GM12878 (cell line): ENCODE measurements around the gene RNF220. TPM values are rescaled to one million over a fixed set of nuclear protein-coding genes. Genes with fewer than 3 reads are reported as not detected.

Source experiments
- ATAC-seq: fragments of 200-7000 bp; cut with Tn5 transposase; 3 replicates; pipeline ENCODE4 v1.9.1; 2020; ENCODE audit warnings: mild to moderate bottlenecking, moderate library complexity
- BruUV-seq: library from RNA; stranded (reverse); fragments of 400-500 nt; replicated peaks from 2 replicates; lab custom pipeline; 2021; lab: Mats Ljungman, UMichigan
- CTCF ChIA-PET: fragments of 300-600 bp; sonication (Branson Sonifier 250); formaldehyde crosslinking; extraction: SDS; loops from one replicate; lab custom pipeline; 2021; ENCODE audit warnings: inconsistent platforms; lab: Yijun Ruan, JAX
- POLR2A ChIA-PET: fragments of 350-600 bp; formaldehyde crosslinking; extraction: SDS; loops from one replicate; lab custom pipeline; 2021; ENCODE audit warnings: inconsistent platforms; lab: Charles Lee
- RAD21 ChIA-PET: fragments of 300-600 bp; sonication (Branson Sonifier 250); formaldehyde crosslinking; loops from one replicate; lab custom pipeline; 2023; ENCODE audit warnings: antibody characterized with exemption; ENCODE audit not compliant: unreplicated experiment; lab: Charles Lee
- SMC1A ChIA-PET: fragments of 300-600 bp; sonication (Branson Sonifier 250); formaldehyde crosslinking; loops from one replicate; lab custom pipeline; 2023; ENCODE audit not compliant: unreplicated experiment, uncharacterized antibody; lab: Charles Lee
- DNase-seq: peaks from one replicate; pipeline ENCODE4 v3.0.0-alpha.2; 2011; ENCODE audit warnings: low read depth, low spot score
- FAIRE-seq: peaks from 3 replicates; lab custom pipeline; 2011; peaks lifted over from hg19 to GRCh38; lab: Jason Lieb, UNC
- H2AFZ ChIP-seq: 2 replicates; pipeline ENCODE4 v1.6.0; 2011; ENCODE audit warnings: low read depth, low read length, control low read depth; ENCODE audit not compliant: control insufficient read depth
- H3K27ac ChIP-seq: 2 replicates; pipeline ENCODE4 v1.5.1; 2011; ENCODE audit warnings: control low read depth; ENCODE audit not compliant: control insufficient read depth, insufficient read depth
- H3K27me3 ChIP-seq, 2 experiments: replicated peaks in 1 of 2; 2 replicates each; pipeline versions ENCODE4 v1.6.0 to v1.6.1; 2011; ENCODE audit warnings: low read length in 1 of 2; ENCODE audit not compliant: control insufficient read depth in 2 of 2, insufficient read depth in 2 of 2
- H3K36me3 ChIP-seq, 2 experiments: 2 replicates each; pipeline ENCODE4 v1.5.1; 2011; ENCODE audit warnings: low read length in 1 of 2; ENCODE audit not compliant: control insufficient read depth in 2 of 2, insufficient read depth in 2 of 2
- H3K4me1 ChIP-seq: 2 replicates; pipeline ENCODE4 v1.6.1; 2011; ENCODE audit warnings: mild to moderate bottlenecking, low read length, moderate library complexity, mixed read lengths; ENCODE audit not compliant: control insufficient read depth, insufficient read depth
- H3K4me2 ChIP-seq: 2 replicates; pipeline ENCODE4 v1.6.0; 2011; ENCODE audit warnings: control low read depth; ENCODE audit not compliant: control insufficient read depth, insufficient read depth
- H3K4me3 ChIP-seq: fragments of 200-600 bp; sonication (generic); 2 replicates; pipeline ENCODE4 v1.5.1; 2016
- H3K79me2 ChIP-seq: 2 replicates; pipeline ENCODE4 v1.6.0; 2011; ENCODE audit warnings: low read length; ENCODE audit not compliant: control insufficient read depth, insufficient read depth
- H3K9ac ChIP-seq: 2 replicates; pipeline ENCODE4 v1.8.0; 2011; ENCODE audit warnings: low read length, control low read depth, mixed read lengths; ENCODE audit not compliant: control insufficient read depth, insufficient read depth
- H3K9me3 ChIP-seq: replicated peaks from 3 replicates; pipeline ENCODE4 v1.5.1; 2011; ENCODE audit warnings: mild to moderate bottlenecking, low read length; ENCODE audit not compliant: control insufficient read depth, insufficient read depth
- H4K20me1 ChIP-seq: 2 replicates; pipeline ENCODE4 v1.6.0; 2011; ENCODE audit not compliant: control insufficient read depth, insufficient read depth
- ASH2L ChIP-seq: fragments of 300-600, 200-600 bp; sonication (generic); IDR thresholded peaks from 2 replicates; pipeline ENCODE4 v1.6.1; 2017; ENCODE audit warnings: low read depth, mild to moderate bottlenecking, borderline replicate concordance
- CBX3 ChIP-seq: fragments of 200-600 bp; sonication (generic); IDR thresholded peaks from 2 replicates; pipeline ENCODE4 v1.6.1; 2016; ENCODE audit warnings: low read depth, borderline replicate concordance
- GABPA ChIP-seq: IDR thresholded peaks from 2 replicates; pipeline ENCODE4 v1.6.1; 2014; ENCODE audit warnings: antibody characterized with exemption, low read depth, mild to moderate bottlenecking, inconsistent platforms
- HDAC6 ChIP-seq: fragments of 200-600 bp; sonication (generic); IDR thresholded peaks from one replicate; pipeline ENCODE4 v1.8.0; 2017; ENCODE audit warnings: antibody characterized with exemption; ENCODE audit not compliant: unreplicated experiment
- LARP7 ChIP-seq: fragments of 450-650 bp; IDR thresholded peaks from 2 replicates; pipeline ENCODE4 v1.6.1; 2017; ENCODE audit warnings: mild to moderate bottlenecking
- MXI1 ChIP-seq: fragments of 150-350 bp; IDR thresholded peaks from 2 replicates; pipeline ENCODE4 v1.6.1; 2011; ENCODE audit warnings: low read depth, mild to moderate bottlenecking, inconsistent platforms, low read length, improper control_type of control experiment
- NFYA ChIP-seq: IDR thresholded peaks from 2 replicates; pipeline ENCODE4 v1.6.1; 2011; ENCODE audit warnings: low read depth, mild to moderate bottlenecking, low read length, improper control_type of control experiment, borderline replicate concordance
- NR2C1 ChIP-seq: fragments of 450-650 bp; IDR thresholded peaks from 2 replicates; pipeline ENCODE4 v1.6.1; 2017; ENCODE audit warnings: antibody characterized with exemption, mild to moderate bottlenecking, moderate library complexity
- RUNX3 ChIP-seq: IDR thresholded peaks from 2 replicates; pipeline ENCODE4 v1.6.1; 2012; ENCODE audit warnings: low read length, inconsistent platforms
- WGBS: methylation state at CpG from one replicate; pipeline ENCODE4 v1.1.6; 2016; ENCODE audit warnings: low lambda C conversion rate; ENCODE audit not compliant: insufficient replicate concordance, insufficient coverage; ENCODE audit errors: missing lambda C conversion rate; 5-methylcytosine and 5-hydroxymethylcytosine counted together
- in situ Hi-C: fragments of 300-500 bp; cut with MboI; formaldehyde crosslinking; loops from 9 replicates; pipeline ENCODE4 v1.14.3; 2018; ENCODE audit warnings: mixed read lengths
- intact Hi-C: fragments of 100-400 bp; cut with micrococcal nuclease; formaldehyde crosslinking; loops from one replicate; pipeline ENCODE4 v1.14.2; 2022; ENCODE audit not compliant: unreplicated experiment
- polyA plus RNA-seq, 11 experiments: library from polyadenylated mRNA; depleted of rRNA in 4 of 11; unstranded in 6 of 11; stranded (reverse) in 5 of 11; fragments of >200 nt; fragmentation: Nextera tagmentation in 4 of 11; fragmentation: Illumina TruSeq in 1 of 11; extraction: Ambion mirVana in 4 of 11; extraction: Trizol in 1 of 11; gene quantifications; 1 replicate in 1 of 11; 2 replicates in 10 of 11; pipeline versions ENCODE4 v1.2.1 to v1.2.3, GENCODE V29; 2011 to 2016; ENCODE audit warnings: inconsistent platforms in 2 of 11, missing spikeins in 2 of 11, low read depth in 1 of 11
- total RNA-seq, 4 experiments: library from RNA; depleted of rRNA in 3 of 4; stranded (reverse); fragments of >200 nt in 3 of 4; fragmentation: Illumina TruSeq in 1 of 4; extraction: Trizol in 1 of 4; gene quantifications; 2 replicates each; pipeline versions ENCODE4 v1.2.1 to v1.2.3, GENCODE V29; 2013 to 2021
- TF ChIP-seq, protein P1 (sequence below): fragments of 450-650 bp; IDR thresholded peaks from 2 replicates; pipeline ENCODE4 v1.6.1; 2014; ENCODE audit warnings: mild to moderate bottlenecking
- TF ChIP-seq, protein P2 (sequence below): IDR thresholded peaks from 2 replicates; pipeline ENCODE4 v1.6.1; 2011; ENCODE audit warnings: low read depth, mild to moderate bottlenecking, low read length, moderate library complexity, borderline replicate concordance; ENCODE audit errors: extremely low read depth
- TF ChIP-seq, protein P3 (sequence below): fragments of 450-650 bp; IDR thresholded peaks from 2 replicates; pipeline ENCODE4 v1.6.1; 2018; ENCODE audit warnings: mild to moderate bottlenecking, low read depth, moderate library complexity; ENCODE audit not compliant: partially characterized antibody
- TF ChIP-seq, protein P4 (sequence below): fragments of 450-650 bp; IDR thresholded peaks from 2 replicates; pipeline ENCODE4 v1.6.1; 2016; ENCODE audit warnings: mild to moderate bottlenecking
- TF ChIP-seq, protein P5 (sequence below): fragments of 450-650 bp; IDR thresholded peaks from 2 replicates; pipeline ENCODE4 v1.6.1; 2017; ENCODE audit warnings: mild to moderate bottlenecking, moderate library complexity

RNF220 gene
- total and polyA plus RNA-seq, 10 of the 15 experiments (the other 5 are each of a cell fraction or from before 2014, with no cell fraction given), result 4.6 to 84.1 (median 53.7) TPM

DNA sequence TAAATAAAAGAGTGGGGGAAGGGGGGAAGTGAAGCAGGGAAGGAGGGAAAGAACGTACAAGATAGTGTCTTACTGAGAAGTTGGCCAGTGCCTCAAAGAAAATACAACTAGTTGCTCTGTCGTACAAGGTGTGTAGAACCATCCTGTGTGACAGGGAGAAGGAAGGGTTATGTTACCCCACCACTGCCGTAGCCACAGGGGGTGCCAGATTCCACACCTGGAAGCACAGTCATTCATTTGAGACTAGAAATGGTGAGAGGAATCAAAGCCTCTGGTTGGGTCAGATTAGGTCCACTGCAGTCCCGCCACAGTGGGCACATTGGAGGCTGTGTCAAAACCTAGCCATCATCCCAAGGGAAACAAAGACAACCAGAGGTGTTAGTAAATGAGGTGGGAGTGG is 47.3 kb upstream of the RNF220 start:
- no peaks in the 10 kb centered on the region for H3K27me3 ChIP-seq
- BruUV-seq, result no TSS peak
- intact Hi-C loops (no loop called here), in situ Hi-C loops (no loop called here)
- DNase-seq (no peak), FAIRE-seq (no peak), ATAC-seq (no peak)
- ChIA-PET RAD21 (no interaction called here), CTCF (interaction anchor here (0.6 kb wide), 1 partner anchor 899 kb away, joined by 3 read pairs; no protein-coding TSS in a partner anchor), SMC1A (no interaction called here), POLR2A (no interaction called here)
- H3K4me3 ChIP-seq, result no peak overlapping the region
- no peak overlapping the region for H3K4me2 ChIP-seq
- no peaks in the 10 kb centered on the region for H3K36me3 ChIP-seq
- no peak overlapping the region for H3K27ac ChIP-seq
- no peaks in the 10 kb centered on the region for H4K20me1 ChIP-seq
- H3K4me1 ChIP-seq, result peaks cover 3% of the 10 kb centered on the region
- no peak overlapping the region for H2AFZ ChIP-seq
- H3K9me3 ChIP-seq, result no peaks in the 10 kb centered on the region
- TF ChIP-seq, protein P1, sequence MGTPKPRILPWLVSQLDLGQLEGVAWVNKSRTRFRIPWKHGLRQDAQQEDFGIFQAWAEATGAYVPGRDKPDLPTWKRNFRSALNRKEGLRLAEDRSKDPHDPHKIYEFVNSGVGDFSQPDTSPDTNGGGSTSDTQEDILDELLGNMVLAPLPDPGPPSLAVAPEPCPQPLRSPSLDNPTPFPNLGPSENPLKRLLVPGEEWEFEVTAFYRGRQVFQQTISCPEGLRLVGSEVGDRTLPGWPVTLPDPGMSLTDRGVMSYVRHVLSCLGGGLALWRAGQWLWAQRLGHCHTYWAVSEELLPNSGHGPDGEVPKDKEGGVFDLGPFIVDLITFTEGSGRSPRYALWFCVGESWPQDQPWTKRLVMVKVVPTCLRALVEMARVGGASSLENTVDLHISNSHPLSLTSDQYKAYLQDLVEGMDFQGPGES, result no peak
- TF ChIP-seq GABPA (no peak), CBX3 (no peak), NR2C1 (no peak), RUNX3 (no peak), HDAC6 (no peak), LARP7 (no peak), MXI1 (no peak), NFYA (no peak), ASH2L (no peak)
- TF ChIP-seq, protein P2, sequence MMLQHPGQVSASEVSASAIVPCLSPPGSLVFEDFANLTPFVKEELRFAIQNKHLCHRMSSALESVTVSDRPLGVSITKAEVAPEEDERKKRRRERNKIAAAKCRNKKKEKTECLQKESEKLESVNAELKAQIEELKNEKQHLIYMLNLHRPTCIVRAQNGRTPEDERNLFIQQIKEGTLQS, result no peak
- TF ChIP-seq, protein P3, sequence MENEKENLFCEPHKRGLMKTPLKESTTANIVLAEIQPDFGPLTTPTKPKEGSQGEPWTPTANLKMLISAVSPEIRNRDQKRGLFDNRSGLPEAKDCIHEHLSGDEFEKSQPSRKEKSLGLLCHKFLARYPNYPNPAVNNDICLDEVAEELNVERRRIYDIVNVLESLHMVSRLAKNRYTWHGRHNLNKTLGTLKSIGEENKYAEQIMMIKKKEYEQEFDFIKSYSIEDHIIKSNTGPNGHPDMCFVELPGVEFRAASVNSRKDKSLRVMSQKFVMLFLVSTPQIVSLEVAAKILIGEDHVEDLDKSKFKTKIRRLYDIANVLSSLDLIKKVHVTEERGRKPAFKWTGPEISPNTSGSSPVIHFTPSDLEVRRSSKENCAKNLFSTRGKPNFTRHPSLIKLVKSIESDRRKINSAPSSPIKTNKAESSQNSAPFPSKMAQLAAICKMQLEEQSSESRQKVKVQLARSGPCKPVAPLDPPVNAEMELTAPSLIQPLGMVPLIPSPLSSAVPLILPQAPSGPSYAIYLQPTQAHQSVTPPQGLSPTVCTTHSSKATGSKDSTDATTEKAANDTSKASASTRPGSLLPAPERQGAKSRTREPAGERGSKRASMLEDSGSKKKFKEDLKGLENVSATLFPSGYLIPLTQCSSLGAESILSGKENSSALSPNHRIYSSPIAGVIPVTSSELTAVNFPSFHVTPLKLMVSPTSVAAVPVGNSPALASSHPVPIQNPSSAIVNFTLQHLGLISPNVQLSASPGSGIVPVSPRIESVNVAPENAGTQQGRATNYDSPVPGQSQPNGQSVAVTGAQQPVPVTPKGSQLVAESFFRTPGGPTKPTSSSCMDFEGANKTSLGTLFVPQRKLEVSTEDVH, result no peak
- TF ChIP-seq, protein P4, sequence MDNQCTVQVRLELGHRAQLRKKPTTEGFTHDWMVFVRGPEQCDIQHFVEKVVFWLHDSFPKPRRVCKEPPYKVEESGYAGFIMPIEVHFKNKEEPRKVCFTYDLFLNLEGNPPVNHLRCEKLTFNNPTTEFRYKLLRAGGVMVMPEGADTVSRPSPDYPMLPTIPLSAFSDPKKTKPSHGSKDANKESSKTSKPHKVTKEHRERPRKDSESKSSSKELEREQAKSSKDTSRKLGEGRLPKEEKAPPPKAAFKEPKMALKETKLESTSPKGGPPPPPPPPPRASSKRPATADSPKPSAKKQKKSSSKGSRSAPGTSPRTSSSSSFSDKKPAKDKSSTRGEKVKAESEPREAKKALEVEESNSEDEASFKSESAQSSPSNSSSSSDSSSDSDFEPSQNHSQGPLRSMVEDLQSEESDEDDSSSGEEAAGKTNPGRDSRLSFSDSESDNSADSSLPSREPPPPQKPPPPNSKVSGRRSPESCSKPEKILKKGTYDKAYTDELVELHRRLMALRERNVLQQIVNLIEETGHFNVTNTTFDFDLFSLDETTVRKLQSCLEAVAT, result no peak
- TF ChIP-seq, protein P5, sequence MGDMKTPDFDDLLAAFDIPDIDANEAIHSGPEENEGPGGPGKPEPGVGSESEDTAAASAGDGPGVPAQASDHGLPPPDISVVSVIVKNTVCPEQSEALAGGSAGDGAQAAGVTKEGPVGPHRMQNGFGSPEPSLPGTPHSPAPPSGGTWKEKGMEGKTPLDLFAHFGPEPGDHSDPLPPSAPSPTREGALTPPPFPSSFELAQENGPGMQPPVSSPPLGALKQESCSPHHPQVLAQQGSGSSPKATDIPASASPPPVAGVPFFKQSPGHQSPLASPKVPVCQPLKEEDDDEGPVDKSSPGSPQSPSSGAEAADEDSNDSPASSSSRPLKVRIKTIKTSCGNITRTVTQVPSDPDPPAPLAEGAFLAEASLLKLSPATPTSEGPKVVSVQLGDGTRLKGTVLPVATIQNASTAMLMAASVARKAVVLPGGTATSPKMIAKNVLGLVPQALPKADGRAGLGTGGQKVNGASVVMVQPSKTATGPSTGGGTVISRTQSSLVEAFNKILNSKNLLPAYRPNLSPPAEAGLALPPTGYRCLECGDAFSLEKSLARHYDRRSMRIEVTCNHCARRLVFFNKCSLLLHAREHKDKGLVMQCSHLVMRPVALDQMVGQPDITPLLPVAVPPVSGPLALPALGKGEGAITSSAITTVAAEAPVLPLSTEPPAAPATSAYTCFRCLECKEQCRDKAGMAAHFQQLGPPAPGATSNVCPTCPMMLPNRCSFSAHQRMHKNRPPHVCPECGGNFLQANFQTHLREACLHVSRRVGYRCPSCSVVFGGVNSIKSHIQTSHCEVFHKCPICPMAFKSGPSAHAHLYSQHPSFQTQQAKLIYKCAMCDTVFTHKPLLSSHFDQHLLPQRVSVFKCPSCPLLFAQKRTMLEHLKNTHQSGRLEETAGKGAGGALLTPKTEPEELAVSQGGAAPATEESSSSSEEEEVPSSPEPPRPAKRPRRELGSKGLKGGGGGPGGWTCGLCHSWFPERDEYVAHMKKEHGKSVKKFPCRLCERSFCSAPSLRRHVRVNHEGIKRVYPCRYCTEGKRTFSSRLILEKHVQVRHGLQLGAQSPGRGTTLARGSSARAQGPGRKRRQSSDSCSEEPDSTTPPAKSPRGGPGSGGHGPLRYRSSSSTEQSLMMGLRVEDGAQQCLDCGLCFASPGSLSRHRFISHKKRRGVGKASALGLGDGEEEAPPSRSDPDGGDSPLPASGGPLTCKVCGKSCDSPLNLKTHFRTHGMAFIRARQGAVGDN, result no peak
- 77% methylated on average over 4 of the region's 4 CpGs for WGBS
- H3K79me2 ChIP-seq, result peaks cover 13% of the 10 kb centered on the region
- no peak overlapping the region for H3K9ac ChIP-seq
